GM12891 (cell line): ENCODE results near the gene COX8A.

Experiments used
- PAX5 ChIP-seq: IDR thresholded peaks from 2 replicates; pipeline ENCODE4 v1.6.1; 2011; ENCODE audit warnings: low read length, moderate library complexity, mild to moderate bottlenecking; ENCODE audit not compliant: insufficient read depth, severe bottlenecking
- POLR2A ChIP-seq: IDR thresholded peaks from 2 replicates; pipeline ENCODE4 v1.6.1; 2011; ENCODE audit warnings: low read depth, low read length, control low read depth
- POLR2AphosphoS5 ChIP-seq: IDR thresholded peaks from 2 replicates; pipeline ENCODE4 v1.6.1; 2011; ENCODE audit warnings: low read depth, low read length, control low read depth
- POU2F2 ChIP-seq: IDR thresholded peaks from 2 replicates; pipeline ENCODE4 v1.6.1; 2011; ENCODE audit warnings: low read depth, mild to moderate bottlenecking, control low read depth, low read length, moderate library complexity
- SPI1 ChIP-seq: IDR thresholded peaks from 2 replicates; pipeline ENCODE4 v1.6.1; 2011; ENCODE audit warnings: low read depth, low read length, control low read depth
- TAF1 ChIP-seq: IDR thresholded peaks from 2 replicates; pipeline ENCODE4 v1.6.1; 2011; ENCODE audit warnings: low read depth, low read length, control low read depth

DNA sequence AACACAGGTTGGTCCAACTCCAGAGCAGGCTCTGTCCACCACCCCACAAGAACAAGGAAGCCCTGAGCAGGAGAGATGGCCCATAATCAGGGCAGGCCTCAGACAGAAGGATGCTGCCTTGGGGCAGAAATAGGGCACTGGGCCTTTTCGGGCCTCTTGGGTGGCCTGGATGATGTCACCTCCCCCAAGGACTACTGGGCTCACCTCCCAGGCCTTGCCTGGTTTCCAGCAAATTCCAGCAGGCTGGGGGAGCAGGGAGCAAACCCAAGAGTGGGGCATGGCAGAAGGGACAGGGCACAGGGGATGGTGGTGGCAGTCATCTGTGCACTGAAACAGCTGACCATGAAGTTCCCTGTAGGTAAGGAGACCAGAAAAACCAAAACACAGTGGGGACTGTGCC, 41.0 kb upstream of the COX8A start:
- no peak for TF ChIP-seq POLR2A
- TF ChIP-seq POLR2AphosphoS5, result no peak
- no peak for TF ChIP-seq TAF1
- TF ChIP-seq SPI1, result no peak
- TF ChIP-seq PAX5, result no peak
- TF ChIP-seq POU2F2, result no peak
